NCI-H1092 treated with DMSO at 0.1 percent for 48 hours (cell line): ENCODE data around the gene TCEA2.

Experiments
- DNase-seq: peaks from one replicate; lab custom pipeline; 2025; lab: John Stamatoyannopoulos, UW

Gene TCEA2

DNA sequence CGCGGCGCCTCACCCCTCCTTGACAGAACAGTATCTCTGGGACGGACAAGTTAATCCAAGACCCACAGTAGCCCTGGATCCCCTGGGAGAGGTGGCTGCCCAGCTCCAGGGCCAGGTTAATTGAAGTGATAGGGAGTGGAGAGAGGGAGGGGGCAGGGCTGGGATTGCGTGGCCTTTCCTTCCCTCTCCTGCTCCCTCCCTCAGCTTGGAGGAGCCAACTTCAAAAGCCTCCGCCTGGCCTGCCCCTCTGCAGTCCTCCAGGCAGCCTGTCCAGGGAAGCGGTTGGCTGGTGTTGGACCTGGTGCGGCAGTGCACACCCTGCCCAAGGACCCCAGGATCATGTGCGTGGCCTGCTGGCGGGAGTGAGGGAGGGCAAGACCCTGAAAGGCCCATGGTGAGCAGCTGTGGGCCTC lies 27.1 kb upstream of the TCEA2 start, which contains the start of gene C20orf204:
TSS of gene C20orf204 (plus strand) at position 250 of the 413 bp plus-strand sequence. CDS start at position 392, 142 bp downstream.
- no peak for DNase-seq

DNA sequence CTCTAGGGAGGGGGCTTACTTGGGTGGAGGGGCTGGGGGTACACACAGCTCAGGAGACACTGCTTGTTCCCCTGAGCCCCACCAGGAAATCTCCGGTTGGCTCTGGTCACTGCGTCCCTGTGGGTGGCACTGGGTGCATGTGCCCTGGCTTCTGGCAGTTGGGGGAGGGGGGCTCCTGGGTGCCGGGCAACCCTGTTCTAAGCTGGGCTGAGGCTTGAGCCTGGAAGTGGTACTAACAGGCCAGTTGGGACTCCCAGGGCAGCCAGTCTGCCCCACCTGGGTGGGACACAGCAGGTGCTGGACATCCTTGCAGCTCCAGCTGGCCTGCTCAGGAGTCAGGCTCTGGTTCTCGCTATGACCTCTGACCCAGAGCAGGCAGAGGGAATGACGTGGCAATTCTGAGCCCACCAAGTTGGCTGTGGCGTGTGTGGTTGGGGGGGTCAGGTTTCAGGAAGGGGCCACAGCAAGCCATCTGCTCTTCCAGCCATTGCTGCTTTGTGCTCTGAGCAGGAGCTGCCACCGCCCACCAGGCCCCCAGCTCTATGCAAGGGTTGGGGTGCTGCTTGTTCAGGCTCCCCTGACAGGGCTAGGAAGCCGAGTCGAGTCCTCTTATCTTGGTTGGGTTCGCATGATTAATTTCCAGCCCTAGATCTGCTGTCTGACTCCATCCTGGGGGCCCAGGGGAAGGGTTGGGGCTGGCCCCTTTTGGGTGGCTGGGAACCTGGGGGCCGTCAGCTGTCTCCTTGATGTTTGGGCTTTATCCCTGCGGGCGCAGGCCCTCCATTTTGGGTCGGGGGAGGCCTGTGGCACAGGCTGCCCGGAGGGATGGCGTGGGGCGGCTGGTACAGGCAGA lies 26.4 kb upstream of the TCEA2 start:
- no peak for DNase-seq

DNA sequence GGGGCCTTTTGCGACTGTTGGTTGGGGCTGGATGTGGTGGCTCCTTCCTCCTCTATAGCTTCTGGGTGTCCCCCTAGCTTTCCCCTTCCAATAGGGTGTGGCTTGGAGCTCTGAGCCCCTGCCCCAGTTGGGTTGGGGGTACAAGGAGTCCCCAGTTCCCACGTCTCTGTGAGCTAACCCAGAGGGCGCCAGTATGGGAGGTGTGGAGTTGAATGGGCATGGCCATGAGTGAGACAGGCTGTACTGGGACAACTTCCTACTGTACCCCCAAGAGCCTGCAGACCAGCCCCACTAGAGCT lies 25.9 kb upstream of the TCEA2 start:
- DNase-seq: no peak

DNA sequence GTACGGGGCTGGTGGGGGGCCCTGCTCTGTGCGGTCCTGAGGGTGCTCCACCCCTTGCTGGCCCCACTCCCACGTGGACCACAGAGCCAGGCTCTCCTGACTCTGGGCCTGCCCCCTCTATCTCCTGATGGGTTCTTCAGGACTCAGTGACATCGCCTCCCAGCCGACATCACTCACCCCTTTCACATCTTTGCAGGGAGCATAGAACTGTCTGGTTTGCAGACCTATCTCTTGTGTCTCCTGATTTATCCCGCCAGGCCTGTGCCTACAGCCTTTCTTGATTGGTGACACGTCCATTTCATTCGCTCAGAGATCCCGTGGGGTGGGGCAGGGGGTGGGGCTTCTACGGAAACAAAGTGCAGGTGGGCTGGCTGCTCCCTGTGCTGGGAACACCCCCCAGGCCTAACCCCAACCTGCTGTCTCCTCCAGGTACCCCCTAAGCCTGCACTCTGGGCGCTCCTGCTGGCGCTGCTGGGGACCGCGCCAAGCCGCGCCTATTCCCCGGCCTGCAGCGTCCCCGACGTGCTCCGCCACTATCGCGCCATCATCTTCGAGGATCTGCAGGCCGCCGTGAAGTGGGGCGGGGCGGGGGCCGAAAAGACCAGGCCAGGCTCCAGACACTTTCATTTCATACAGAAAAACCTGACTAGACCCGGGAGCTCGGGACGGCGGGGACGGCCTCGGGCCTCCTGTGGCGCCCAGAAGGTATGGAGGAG lies 25.3 kb upstream of the TCEA2 start:
- no peak for DNase-seq

DNA sequence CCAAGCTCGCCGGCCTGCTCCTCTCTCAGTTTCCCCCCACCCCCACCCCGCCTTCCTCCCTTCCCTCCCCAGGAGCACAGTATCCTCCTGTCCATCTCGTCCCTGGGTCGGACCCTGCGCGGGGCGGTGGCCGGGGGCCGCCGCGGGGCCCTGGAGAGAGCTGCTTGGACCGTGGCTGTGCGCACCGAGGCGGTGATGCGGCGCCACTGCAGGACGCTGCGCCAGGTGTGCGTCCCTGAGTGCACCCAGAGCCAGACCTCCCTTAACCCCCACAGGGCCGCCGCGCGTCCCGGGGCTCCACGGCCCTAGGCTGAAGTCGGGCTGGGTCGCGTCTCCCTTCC lies 24.8 kb upstream of the TCEA2 start:
- DNase-seq: no peak

DNA sequence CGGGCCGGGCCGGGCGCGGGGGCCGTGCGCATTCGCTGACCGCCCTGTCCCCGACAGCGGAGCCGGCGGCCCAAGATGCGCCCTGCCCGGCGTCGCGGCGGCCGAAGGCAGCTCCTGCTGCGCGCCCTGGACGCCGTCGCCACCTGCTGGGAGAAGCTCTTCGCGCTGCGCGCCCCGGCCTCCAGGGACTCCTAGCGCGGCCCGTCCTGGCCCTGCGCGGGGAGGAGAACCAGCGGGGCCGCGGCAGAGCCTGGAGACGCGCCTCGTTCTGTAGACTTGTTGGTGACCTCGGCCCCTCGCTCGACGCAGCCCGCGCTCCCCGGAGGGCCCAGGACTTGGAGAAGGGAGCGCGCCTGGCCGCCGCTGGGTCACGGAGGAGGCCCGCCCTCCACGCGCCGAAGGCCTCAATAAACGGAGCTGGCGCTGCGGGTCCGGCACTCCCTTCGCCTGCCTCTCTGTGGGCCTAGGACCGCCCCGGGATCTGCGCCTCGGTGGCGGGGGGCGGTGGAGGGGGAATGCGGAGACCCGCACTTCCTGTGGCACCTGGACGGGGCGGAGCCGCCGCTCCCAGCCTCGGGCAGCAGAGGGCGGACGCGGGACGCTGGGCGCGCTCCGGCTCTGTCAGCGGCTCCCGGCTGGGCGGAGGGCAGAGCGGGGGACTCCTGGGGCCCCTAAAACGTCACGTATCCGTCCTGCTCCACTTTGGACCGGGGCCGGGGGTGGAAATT lies 24.3 kb upstream of the TCEA2 start:
- peak; percentile 22 for DNase-seq

DNA sequence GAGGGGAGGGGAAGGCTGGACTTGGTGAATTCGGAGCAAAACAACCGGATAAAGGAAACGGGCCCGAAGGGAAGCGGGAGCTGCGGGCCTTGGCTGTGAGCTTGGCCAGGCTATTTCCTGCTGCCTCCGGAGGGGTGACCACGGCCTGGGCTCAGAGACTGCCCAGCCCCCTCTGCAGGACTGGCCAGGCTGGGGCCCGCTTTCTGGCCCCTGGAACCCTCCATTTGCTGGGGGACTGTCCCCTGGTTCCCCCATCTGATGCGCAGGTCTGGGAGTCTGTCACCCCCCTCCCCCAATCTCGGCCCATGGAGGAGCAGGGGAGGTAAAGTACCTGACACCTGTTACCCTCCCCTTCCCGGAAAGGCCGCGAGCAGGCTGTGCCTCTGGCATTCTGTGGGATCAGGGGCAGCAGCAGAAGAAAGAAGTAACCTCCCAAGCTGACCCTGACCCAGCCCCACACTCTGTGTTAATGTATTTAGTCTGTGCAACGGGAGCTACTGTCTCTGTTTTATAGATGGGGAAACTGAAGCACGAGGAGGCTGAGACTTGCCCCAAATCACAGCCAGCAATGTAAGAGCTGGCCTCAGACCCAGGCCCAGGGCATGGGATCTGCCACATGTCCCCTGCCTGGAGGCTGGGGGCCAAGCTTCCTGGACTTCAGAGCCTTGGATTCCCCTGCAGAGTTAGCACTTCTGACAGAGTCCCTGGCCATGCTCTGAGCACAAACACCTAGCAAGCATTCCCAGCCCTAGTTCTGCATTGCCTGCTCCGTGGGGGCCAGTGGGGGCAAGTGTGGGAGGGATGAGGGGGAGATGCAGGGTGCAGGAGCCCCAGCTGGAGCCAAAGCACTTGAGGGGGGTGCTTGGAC lies 23.5 kb upstream of the TCEA2 start:
- DNase-seq: no peak

DNA sequence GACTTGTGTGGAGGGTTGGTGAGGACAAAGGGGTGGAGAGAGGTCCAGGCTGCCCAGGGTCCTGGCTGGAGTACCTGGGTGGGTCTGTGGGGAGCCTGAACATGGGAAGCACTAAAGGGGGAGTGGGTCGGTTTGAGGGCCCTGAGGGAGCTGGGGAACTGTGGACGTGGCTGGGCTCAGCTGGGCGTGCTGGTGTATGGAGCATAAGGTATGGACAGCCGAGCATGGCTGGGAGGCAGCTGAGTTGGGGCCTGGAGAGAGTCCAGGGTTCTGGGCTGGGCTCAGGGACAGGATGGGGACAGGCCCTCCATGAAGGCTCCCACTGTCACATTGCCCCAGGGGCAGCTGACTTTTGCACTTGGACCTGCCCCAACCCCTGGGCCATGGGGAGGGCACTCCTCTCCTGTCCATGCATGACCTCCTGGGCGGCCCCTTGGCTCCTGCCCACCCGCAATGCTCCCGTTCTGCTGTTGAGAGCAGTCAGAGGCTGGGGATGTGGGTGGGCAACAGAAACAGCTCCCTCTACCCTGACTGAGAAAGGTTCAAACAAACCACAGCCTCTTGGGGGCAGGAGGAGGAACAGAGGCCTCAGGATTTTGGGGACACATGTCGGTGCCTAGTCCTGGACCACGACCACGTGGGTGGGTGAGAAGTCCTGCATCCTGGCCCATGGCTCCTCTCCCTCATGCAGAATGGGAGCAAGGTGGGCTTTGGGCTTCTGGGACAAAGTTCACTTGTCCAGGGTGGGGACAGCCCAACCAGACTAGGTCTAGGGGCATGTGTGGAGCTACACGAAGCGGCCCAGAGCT lies 22.6 kb upstream of the TCEA2 start:
- DNase-seq: no peak

DNA sequence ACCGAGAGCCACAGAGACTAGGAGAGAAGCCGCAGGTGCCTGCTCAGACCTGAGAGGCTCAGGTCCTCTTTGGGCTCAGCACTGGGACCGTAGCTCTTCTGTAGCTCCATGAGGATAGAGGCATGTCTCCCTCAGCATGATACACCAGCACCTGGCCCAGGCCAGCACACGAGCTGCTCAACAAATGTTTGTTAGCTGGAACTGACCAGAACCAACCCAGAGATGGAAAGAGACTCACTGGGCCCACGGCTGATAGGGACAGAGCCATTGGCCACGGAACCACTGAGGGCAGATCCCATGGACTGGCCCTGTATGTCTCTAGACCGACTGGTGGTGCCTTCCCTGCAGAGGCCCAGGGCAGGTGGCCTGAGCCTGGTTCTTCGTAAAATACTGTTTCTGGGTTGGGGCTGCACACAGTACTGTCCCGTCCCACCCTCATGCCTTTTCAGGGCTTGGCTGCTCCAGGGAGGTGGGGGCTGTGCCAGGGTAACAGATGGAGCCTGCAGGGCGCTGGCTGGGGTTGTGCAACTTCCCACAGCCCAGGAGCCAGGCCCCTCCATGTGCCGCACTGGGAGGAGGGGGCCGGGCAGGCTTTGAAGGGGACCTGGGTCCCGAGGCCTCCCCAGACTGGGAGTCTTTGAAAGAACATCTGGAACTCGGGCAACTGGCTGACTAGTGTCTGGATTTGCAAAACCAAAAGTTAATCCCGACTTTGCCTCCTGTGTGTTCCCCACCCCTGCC lies 21.8 kb upstream of the TCEA2 start:
- DNase-seq: no peak

DNA sequence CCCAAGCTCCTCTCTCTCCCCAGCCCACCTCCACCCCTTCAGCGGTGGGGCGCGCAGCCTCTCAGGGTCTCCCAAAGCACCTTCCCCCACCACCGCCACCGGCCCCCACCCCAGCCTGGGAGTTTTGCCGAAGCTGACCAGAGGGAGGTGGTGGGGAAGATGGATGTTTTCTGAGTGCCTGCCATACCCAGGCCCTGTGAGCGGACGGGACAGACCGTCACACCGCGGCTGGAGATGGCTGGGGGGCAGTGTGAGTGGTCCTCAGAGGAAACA lies 21.3 kb upstream of the TCEA2 start:
- no peak for DNase-seq

DNA sequence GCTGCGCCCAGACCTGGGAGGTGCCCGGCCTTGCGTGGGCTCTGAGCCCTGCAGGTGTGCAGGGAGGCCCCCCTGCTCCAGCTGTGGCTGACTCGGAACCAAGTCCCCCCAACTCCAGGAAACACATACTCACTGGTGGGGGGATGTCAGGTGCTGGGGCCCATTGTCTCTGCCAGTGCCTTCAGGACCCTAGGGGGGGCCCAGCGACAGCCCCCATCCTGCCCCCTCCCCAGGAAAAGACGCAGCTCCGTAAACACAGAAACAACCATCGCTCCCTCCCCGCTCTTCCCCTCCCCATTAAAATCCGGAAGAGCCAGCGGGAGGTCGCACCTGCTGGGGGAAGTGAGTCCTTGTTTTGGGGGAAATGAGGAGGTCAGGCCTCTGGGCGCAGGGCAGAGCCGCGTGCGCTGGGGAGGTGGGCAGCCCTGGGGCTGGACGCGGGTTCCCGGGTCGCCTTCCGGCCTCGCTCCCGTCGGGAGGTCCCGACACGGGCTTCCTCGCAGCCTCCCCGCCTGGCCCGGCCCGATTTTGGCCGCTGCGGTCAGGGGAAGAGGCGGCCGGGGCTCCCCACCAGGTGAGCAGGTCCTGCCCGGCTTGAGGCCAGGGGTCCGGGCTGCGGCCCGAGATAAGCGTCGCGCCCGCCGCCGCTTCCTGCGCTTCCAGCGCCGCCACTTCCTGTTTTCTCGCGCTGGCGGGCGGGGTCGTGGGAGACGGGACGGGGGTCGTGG lies 20.8 kb upstream of the TCEA2 start:
- no peak for DNase-seq

DNA sequence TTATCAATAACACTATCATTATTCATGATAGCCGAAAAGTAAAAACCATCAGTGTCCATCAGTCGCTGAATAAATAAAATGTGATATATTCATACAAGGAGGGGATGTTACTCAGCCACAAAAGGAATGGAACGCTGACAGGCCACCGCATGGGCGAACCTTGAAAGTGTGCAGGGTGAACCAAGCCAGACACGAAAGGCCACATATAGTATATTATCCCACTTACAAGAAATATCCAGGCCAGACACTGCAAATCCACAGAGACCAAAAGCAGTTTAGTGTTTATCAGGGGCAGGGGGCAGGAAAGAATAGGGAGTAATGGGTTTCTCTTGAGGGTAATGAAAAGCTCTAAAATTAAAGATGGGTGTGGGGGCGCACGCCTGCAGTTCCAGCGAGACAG lies 19.2 kb upstream of the TCEA2 start:
- DNase-seq: no peak

DNA sequence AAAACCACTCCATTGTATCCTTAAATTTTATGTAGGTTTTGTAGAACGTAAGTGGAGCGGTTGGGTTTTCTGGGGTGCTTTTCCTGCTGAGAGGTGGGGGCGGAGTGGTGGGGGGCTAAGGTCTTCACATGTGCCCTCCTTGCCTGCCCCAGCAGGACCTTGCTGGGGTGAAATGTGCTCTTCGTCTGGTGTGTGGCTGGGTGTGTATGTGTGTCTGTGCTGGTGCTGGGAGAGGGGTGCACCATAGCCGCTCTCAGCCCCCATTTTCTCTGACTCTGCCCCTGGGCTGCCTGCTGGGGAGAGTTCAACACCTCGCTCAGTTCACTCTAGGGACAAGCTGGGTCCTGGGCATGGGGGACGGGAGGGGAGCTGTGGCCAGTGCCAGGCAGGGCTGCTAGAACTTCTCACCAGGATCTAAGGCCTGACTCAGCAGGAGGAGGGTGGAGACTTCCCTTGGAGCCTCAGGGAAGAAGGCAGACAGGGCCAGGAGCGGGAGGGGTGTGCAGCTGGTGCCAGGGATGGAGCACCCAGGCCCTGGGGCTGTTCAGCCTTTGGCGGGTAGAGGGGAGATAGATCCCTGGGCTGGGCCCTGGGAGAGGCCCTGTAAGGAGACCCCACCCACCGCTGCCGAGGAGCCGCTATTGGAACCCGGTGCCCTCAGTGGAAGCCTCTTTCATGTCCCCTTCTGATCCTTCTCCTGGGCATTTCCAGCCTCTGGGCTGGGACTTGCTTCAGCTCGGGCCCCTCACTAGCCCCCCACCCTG lies 18.3 kb upstream of the TCEA2 start:
- no peak for DNase-seq

DNA sequence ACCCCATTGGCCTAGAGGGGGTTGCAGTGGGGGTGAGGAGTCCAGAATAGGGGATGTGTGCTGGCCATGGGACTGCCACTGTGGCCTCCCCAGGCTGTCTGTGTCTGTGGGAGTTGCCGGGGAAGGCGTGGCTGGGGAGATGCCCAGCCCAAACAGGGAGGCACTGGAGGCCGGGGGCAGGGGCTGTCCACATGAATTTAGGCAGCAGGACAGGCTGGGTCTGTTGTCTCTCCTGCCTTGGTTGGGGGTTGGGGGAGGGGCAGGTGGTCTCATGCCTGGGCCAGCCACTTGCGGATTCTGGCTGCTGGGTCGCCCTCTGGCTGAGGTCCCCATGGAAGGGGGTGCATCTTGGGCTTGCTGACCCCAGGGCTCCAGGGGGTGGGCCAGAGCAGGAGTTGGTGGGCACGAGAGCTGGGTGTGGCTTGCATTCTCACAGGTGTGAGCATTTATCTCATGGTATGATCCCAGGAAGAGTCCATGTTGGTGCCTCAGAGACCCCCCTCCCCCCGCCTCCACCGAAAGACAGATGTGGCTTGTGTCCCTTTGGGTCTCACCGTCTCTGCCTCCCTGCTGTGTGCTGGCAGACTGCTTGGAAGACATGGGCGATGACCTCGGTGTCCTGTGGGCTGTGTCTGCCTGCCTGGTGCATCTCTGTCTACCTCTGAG lies 17.5 kb upstream of the TCEA2 start:
- no peak for DNase-seq

DNA sequence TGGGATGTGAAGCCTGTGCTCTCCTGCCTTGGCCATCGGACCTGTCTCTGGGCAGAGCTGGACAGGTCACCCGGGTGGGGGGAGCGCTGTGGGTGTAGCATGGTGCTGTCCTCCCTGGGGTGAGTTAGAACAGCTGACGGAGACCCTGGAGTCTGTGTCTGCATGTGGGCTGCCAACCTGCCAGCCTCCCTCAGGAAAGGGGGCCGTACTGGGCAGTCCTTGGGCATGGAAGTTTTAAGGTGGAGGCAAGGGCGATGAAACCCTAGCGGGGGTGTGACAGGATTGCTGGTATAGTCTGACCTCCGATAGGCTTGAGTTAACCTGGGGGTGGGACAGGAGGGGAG lies 16.0 kb upstream of the TCEA2 start:
- DNase-seq: no peak

DNA sequence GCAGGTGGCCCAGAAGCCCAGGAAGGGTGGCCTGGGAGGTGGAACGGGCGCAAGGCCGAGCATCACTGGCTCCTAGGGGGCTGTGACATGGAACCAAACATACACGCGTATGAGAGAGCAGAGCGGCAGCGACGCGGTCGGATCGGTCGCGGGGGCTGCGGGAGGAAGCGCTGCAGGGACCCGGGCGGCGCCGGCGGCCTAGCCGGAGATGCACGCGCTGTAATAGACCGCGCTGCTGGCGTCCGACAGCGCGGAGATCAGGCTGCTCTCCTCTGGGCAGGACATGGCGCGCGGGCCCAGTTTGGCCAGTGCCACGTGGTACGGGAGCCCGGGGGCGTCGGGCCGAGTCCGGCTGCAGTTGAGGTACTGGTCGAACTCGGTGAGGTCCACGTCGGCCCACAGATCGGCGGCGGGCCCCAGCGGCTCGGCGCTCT lies 15.0 kb upstream of the TCEA2 start:
- no peak for DNase-seq

DNA sequence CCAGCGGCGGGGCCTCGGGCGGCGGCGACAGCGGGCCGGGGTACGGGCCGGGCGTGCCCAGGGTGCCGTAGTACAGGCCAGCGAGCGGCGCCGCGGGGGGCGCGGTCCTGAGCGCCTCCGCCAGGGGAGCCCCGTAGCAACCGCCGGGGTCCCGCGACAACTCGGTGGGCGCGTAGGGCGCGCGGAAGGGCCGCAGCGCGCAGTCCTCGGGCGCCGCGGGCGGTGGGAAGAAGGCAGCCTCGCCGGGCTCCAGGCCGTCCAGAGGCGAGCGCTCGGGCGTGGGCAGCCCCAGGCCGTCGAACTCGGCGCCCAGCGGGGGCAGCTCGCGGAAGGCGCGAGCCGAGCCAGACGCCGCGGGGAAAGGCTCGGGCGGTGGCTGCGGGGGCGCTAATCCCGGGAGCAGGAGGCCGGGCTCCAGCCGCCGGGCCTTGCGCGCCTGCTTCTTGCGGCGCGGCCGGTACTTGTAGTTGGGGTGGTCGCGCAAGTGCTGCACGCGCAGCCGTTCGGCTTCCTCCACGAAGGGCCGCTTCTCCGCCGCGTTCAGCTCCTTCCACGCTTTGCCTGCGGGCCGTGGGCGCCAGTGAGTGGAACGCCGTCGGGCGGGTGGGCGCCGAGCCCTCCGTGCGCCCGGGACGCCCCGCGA lies 14.5 kb upstream of the TCEA2 start:
- no peak for DNase-seq
